Epithelial cell of proximal tubule (primary cell): Measurements from ENCODE around the gene ATP2B2. TPM values are rescaled to one million over a fixed set of nuclear protein-coding genes. Genes with fewer than 3 reads are reported as not detected.

Source experiments
- DNase-seq: peaks from one replicate; pipeline ENCODE4 v3.0.0-alpha.2; 2011; ENCODE audit warnings: low read depth
- H3K4me3 ChIP-seq: 2 replicates; pipeline ENCODE4 v1.5.1; 2011; ENCODE audit warnings: low read depth, mild to moderate bottlenecking, low read length
- total RNA-seq: library from RNA; depleted of rRNA; stranded (reverse); fragments of >200 nt; gene quantifications from 2 replicates; pipeline ENCODE4 v1.2.3, GENCODE V29; 2015
- TF ChIP-seq, protein P1 (sequence below): conservative IDR thresholded peaks from 2 replicates; pipeline ENCODE4 v1.5.1; 2012; ENCODE audit warnings: low read depth, mild to moderate bottlenecking, low read length

Gene ATP2B2
- total RNA-seq, 1 donor from 2014 or later: not detected

DNA sequence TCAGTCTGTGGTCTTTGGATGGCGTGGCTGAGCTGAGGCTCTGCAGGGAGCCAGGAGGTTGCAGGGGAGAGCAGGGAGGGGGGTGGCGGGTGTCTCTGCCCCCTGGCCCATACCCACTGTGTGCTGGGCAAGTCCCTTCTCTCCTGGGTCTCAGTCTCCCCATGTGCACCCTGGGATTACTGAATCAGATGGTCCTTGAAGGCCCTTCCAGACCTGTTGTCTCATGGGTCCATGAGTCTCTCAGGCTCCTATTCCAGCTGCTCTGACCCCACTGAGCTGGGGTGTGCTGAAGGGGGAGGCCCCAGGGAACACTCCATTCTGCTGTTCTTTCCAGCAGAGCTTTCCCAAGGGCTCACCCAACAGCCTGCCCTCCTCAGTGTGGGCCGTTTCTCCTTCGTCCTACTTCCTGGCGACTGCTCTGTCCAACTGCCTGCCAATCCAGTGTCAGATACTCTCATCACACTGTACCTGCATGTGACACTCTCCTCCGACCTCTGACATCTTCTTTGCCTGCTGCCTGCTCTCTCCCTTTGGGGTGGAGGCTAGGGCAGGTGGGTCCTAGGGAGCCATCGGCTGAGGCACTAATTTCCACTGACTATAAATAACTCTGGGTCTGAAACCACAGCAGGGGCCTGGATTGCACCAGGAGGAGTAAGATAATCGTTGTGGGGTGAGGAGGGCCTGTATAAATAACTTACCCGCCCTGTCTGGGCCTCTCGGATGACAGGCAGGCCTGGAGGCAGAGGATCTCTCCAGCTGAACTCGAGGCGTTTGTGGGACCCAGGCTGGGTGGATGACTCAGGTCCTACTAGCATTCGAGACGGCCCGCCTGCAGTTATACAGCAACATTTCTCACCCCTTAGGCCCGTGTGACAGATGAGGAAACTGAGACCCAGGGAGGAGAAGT is 67.1 kb downstream of the ATP2B2 start:
- TF ChIP-seq, protein P1, sequence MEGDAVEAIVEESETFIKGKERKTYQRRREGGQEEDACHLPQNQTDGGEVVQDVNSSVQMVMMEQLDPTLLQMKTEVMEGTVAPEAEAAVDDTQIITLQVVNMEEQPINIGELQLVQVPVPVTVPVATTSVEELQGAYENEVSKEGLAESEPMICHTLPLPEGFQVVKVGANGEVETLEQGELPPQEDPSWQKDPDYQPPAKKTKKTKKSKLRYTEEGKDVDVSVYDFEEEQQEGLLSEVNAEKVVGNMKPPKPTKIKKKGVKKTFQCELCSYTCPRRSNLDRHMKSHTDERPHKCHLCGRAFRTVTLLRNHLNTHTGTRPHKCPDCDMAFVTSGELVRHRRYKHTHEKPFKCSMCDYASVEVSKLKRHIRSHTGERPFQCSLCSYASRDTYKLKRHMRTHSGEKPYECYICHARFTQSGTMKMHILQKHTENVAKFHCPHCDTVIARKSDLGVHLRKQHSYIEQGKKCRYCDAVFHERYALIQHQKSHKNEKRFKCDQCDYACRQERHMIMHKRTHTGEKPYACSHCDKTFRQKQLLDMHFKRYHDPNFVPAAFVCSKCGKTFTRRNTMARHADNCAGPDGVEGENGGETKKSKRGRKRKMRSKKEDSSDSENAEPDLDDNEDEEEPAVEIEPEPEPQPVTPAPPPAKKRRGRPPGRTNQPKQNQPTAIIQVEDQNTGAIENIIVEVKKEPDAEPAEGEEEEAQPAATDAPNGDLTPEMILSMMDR: no peak
- no peak for DNase-seq
- H3K4me3 ChIP-seq: no peak overlapping the region

DNA sequence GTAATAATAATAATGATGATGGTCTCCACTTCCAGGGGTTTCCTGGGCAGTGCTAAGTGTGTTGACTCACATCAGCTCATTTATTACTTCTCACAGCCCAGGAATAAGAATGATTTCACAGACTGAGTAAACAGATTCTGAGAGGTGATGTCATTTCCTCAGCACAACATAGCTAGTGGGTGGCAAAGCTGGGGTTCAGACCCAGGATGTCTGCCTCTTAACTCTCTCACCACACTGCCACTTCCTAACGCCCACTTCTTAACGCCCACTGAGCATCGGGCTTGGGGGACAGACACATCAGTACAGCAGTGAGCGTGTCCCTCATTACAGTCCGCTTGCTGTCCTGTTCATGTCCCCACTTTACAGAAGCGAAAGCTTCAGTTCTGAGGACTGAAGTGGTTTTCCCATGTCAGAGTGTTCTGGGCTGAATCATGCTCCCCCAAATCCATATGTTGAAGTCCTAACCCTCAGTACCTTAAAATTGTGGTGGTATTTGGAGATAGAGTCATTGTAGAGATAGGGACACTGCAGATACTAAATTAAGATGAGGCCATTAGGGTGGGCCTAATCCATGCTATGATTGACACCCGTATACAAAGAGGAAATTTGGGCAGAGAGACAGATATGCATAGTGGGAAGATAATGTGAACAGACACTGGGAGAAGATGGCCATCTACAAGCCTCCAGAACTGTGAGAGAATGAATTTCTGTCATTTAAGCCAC is 68.0 kb downstream of the ATP2B2 start:
- H3K4me3 ChIP-seq: no peak overlapping the region
- TF ChIP-seq, protein P1: no peak
- DNase-seq: no peak

DNA sequence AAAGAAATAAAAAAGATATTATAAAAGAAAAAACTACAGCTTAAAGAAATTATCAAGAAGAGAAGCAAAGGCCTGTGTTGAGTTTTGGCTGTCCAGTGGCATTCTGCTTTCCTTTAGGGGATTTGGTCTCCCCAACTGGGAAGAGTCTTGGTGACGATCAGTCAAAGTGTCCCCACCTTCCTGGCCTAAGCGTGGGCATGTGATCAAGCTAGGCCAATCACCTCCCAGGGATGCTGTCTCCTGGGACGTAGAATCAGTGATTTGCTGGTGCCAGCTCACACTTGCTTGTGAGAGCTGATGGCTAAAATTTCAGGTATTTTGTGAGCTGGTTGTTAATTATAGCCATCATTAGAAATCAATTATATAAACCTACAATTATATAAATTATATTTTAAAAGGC is 69.5 kb downstream of the ATP2B2 start:
- no peak for DNase-seq
- TF ChIP-seq, protein P1: no peak
- no peak overlapping the region for H3K4me3 ChIP-seq

DNA sequence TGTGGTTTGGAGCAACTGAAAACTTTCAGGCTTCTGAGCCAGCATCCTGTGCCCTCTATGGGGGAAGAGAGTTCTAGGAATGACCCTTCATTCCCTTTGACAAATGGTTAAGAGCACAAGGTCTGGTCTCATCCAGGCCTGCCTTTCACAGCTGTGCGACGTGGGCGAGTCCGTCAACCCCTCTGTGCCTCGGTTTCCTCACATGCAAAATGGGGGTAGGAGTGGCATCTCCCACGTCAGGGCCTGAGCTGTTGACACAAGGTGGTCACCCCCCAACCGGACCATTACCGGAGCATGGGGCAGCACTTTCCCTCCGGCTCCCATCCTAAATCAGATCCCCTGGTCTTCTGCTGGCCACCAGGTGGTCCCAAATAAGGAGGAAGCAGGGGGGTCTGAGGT is 70.4 kb downstream of the ATP2B2 start:
- TF ChIP-seq, protein P1: no peak
- no peak for DNase-seq
- H3K4me3 ChIP-seq: no peak overlapping the region

DNA sequence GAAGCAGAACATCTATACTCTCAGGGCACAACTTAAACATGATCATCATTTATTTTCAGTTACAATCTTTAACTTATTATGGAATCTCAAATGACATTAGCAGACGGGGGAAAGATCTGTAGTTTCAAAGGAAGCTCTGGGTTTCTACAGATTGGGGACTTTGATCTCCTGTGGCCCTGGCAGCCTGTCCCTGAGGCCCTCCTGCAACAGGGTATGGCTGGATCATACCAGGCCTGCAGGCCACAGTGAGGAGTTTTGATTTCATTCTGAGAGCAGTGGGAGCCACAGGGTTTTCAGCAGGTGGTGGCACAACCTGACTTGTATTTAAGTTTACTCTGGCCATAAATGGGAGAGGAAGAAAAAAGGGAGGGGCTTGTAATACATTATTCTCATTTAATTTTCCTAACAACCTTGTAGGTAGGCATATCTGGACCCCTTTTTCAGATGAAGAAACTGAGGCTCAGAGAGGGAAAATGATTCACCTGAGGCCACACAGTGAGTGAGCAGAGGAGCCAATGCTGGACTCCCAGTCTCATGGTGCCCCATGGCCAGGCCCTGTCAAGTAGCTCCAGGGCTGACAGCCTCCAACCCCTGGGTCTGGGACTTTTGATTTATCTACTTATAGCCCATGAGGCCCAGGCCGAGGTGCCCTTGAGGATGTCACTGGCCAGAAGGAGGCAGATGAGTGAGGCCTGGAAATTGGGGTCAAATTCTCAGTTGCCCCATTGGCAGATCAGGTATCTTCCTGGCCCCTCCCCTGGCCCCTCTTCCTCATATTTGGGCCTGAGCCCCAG is 71.0 kb downstream of the ATP2B2 start:
- no peak for DNase-seq
- no peak overlapping the region for H3K4me3 ChIP-seq
- TF ChIP-seq, protein P1: no peak

DNA sequence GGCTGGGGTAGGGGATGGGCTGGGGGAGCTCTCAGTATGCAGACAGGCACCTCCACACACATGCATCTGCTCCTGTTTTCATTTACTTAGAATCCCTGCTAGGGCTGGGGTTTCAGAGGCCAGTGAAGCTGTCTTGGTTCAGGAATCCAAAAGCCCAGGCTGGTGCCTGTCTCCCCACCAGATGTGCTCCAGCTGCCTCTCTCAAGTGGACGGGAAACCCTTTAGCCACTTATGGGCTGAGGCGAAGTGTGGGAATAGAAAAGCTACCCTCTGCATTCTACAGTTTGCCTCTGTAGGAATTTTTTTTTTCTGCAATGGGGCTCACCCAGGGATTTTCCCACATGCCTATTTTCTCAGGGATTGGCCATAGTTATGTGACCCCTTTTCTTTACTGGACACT is 72.5 kb downstream of the ATP2B2 start:
- TF ChIP-seq, protein P1: no peak
- DNase-seq: no peak
- no peak overlapping the region for H3K4me3 ChIP-seq
